Erythroblast (primary cell): ENCODE results near the gene PDCD1.

Source experiments
- GATA1 ChIP-seq: IDR thresholded peaks from 2 replicates; pipeline ENCODE4 v1.6.1; 2011; ENCODE audit warnings: low read depth, mild to moderate bottlenecking, control low read depth, low read length, moderate library complexity
- POLR2A ChIP-seq: IDR thresholded peaks from 2 replicates; pipeline ENCODE4 v1.6.1; 2011; ENCODE audit warnings: mild to moderate bottlenecking, low read length

- TF ChIP-seq POLR2A = no peak
- no peak for TF ChIP-seq GATA1
These were observed 7.5 kb upstream of the PDCD1 start for GRCh38 chr2:241865957-241866789.
